Measurements from ENCODE around the gene MSRB3. TPM values are rescaled to one million over a fixed set of nuclear protein-coding genes. Genes with fewer than 3 reads are reported as not detected.

MSRB3 gene
- total and polyA plus RNA-seq, 3 experiments from 2014 or later: not detected

DNA sequence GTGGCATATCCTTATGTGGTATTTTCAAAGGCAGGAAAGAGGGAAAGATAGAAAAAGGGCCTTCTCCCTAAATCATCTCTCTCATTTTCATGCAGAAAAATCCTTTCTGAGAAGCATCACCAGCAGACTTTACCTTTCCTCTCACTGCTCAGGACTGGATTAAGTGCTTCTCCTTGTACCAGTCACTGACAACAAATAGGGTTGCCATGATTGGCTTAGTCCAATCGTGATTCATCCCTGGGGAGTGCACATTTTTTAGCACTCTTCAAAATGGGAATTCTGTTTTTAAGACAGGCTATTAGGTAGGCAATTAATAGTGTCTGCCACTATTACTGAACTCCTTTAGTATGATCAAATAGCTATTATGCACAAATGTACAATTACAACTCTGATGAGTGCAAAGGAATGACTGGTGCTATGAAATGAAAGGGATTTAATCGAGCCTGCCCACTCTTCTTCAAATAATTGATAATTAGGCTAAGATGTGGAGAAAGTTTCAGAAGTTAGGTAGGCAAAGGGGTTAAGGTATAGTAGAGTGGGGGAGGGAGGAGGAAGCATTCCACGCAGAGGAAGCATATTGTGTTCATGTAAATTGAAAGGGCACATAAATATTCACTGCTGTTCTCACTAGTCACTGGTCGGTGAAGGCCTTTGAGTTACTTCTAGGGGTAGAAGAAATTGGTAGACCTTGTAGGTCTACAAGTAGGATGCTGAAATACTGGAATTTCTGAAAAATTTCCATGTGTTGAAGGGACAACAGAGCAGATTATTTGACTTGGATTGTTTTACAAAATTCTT, 84.0 kb downstream of the MSRB3 start:
- Histone ChIP-seq H3K4me3 (ENCODE audit: low read length) (no peak overlapping the region), H3K36me3 (ENCODE audit: insufficient read depth, low read length) (no peaks in the 10 kb centered on the region), H3K9me3 (ENCODE audit: low read length) (no peaks in the 10 kb centered on the region), H3K27me3 (ENCODE audit: insufficient read depth, low read length, poor library complexity, severe bottlenecking) (no peaks in the 10 kb centered on the region), H3K4me1 (ENCODE audit: insufficient read depth, low read length) (no peaks in the 10 kb centered on the region), H3K27ac (ENCODE audit: low read depth, low read length) (no peak overlapping the region)
- POLR2A ChIA-PET: no interaction called here
- peaks cover 2 to 4% of the 10 kb centered on the region in 2 donors for H3K27me3 Mint-ChIP-seq
- H3K27ac Mint-ChIP-seq: no peak overlapping the region
- no peak overlapping the region for H3K4me3 Mint-ChIP-seq
- DNase-seq: no peak
- H3K4me1 Mint-ChIP-seq: no peaks in the 10 kb centered on the region
- H3K36me3 Mint-ChIP-seq: no peaks in the 10 kb centered on the region
- CTCF ChIA-PET: no interaction called here
- H3K9me3 Mint-ChIP-seq: peaks cover 0 to 3% (median 2%) of the 10 kb centered on the region in 5 donors

DNA sequence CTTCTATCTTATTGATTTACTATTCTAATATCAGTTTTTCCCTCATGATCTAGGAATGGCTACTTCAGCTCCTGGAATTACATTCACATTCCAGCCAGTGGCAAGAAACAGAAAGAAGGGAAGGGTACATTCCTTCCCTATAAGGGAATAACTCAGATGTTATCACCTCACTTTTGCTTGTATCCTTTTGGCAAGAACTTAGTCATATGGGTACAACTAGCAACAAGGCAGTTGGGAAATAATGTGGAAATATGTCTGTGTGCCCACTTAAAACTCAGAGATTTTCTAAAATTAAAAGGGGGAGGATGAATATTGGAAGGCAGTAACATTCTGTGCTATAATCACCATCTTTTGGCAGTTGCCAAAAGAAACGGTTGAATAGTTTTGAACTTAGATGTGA, 85.6 kb downstream of the MSRB3 start:
- no peak for DNase-seq
- Mint-ChIP-seq H3K4me1 (no peaks in the 10 kb centered on the region), H3K9me3 (peaks cover 0 to 3% (median 0%) of the 10 kb centered on the region in 5 donors), H3K27me3 (peaks cover 0 to 2% of the 10 kb centered on the region in 2 donors), H3K36me3 (no peaks in the 10 kb centered on the region), H3K4me3 (no peak overlapping the region), H3K27ac (no peak overlapping the region)
- H3K4me3 ChIP-seq (ENCODE audit: low read length): no peak overlapping the region
- no peak overlapping the region for H3K27ac ChIP-seq (ENCODE audit: low read depth, low read length)
- no peaks in the 10 kb centered on the region for H3K27me3 ChIP-seq (ENCODE audit: insufficient read depth, low read length, poor library complexity, severe bottlenecking)
- CTCF ChIA-PET: no interaction called here
- no peaks in the 10 kb centered on the region for H3K4me1 ChIP-seq (ENCODE audit: insufficient read depth, low read length)
- no peaks in the 10 kb centered on the region for H3K36me3 ChIP-seq (ENCODE audit: insufficient read depth, low read length)
- POLR2A ChIA-PET: no interaction called here
- no peaks in the 10 kb centered on the region for H3K9me3 ChIP-seq (ENCODE audit: low read length)

- H3K27ac Mint-ChIP-seq: no peak overlapping the region
- peaks cover 0 to 3% (median 0%) of the 10 kb centered on the region in 5 donors for H3K9me3 Mint-ChIP-seq
- Histone ChIP-seq H3K27ac (ENCODE audit: low read depth, low read length) (no peak overlapping the region), H3K4me3 (ENCODE audit: low read length) (no peak overlapping the region), H3K9me3 (ENCODE audit: low read length) (no peaks in the 10 kb centered on the region), H3K4me1 (ENCODE audit: insufficient read depth, low read length) (no peaks in the 10 kb centered on the region), H3K27me3 (ENCODE audit: insufficient read depth, low read length, poor library complexity, severe bottlenecking) (no peaks in the 10 kb centered on the region), H3K36me3 (ENCODE audit: insufficient read depth, low read length) (no peaks in the 10 kb centered on the region)
- peaks cover 0 to 2% of the 10 kb centered on the region in 2 donors for H3K27me3 Mint-ChIP-seq
- no peak for DNase-seq
- POLR2A ChIA-PET: no interaction called here
- no peaks in the 10 kb centered on the region for H3K4me1 Mint-ChIP-seq
- no peaks in the 10 kb centered on the region for H3K36me3 Mint-ChIP-seq
- CTCF ChIA-PET: no interaction called here
- H3K4me3 Mint-ChIP-seq: no peak overlapping the region
These were observed 88.9 kb downstream of the MSRB3 start for GRCh38 chr12:65367396-65367795.

GRCh38 chr12:65368055-65368454, 89.6 kb downstream of the MSRB3 start:
- Histone ChIP-seq H3K4me3 (ENCODE audit: low read length) (no peak overlapping the region), H3K4me1 (ENCODE audit: insufficient read depth, low read length) (no peaks in the 10 kb centered on the region), H3K36me3 (ENCODE audit: insufficient read depth, low read length) (no peaks in the 10 kb centered on the region), H3K27ac (ENCODE audit: low read depth, low read length) (no peak overlapping the region), H3K9me3 (ENCODE audit: low read length) (no peaks in the 10 kb centered on the region), H3K27me3 (ENCODE audit: insufficient read depth, low read length, poor library complexity, severe bottlenecking) (no peaks in the 10 kb centered on the region)
- Mint-ChIP-seq H3K27me3 (peaks cover 0 to 2% of the 10 kb centered on the region in 2 donors), H3K4me3 (no peak overlapping the region), H3K36me3 (no peaks in the 10 kb centered on the region), H3K27ac (no peak overlapping the region), H3K9me3 (peaks cover 0 to 3% (median 0%) of the 10 kb centered on the region in 5 donors), H3K4me1 (no peaks in the 10 kb centered on the region)
- ChIA-PET POLR2A (no interaction called here), CTCF (no interaction called here)
- DNase-seq: no peak

GRCh38 chr12:65372574-65372973, 94.1 kb downstream of the MSRB3 start:
- no peaks in the 10 kb centered on the region for H3K36me3 ChIP-seq (ENCODE audit: insufficient read depth, low read length)
- no peak overlapping the region for H3K27ac ChIP-seq (ENCODE audit: low read depth, low read length)
- H3K4me3 ChIP-seq (ENCODE audit: low read length): no peak overlapping the region
- Mint-ChIP-seq H3K27ac (no peak overlapping the region), H3K36me3 (no peaks in the 10 kb centered on the region), H3K27me3 (no peaks in the 10 kb centered on the region), H3K4me3 (no peak overlapping the region), H3K9me3 (no peaks in the 10 kb centered on the region), H3K4me1 (no peaks in the 10 kb centered on the region)
- no peak for DNase-seq
- POLR2A ChIA-PET: no interaction called here
- H3K27me3 ChIP-seq (ENCODE audit: insufficient read depth, low read length, poor library complexity, severe bottlenecking): no peaks in the 10 kb centered on the region
- no peaks in the 10 kb centered on the region for H3K4me1 ChIP-seq (ENCODE audit: insufficient read depth, low read length)
- CTCF ChIA-PET: no interaction called here
- no peaks in the 10 kb centered on the region for H3K9me3 ChIP-seq (ENCODE audit: low read length)

GRCh38 chr12:65384240-65384639, 105.8 kb downstream of the MSRB3 start:
- ChIA-PET POLR2A (no interaction called here), CTCF (no interaction called here)
- Histone ChIP-seq H3K4me3 (ENCODE audit: low read length) (no peak overlapping the region), H3K4me1 (ENCODE audit: insufficient read depth, low read length) (no peaks in the 10 kb centered on the region), H3K27me3 (ENCODE audit: insufficient read depth, low read length, poor library complexity, severe bottlenecking) (no peaks in the 10 kb centered on the region), H3K27ac (ENCODE audit: low read depth, low read length) (no peak overlapping the region), H3K9me3 (ENCODE audit: low read length) (no peaks in the 10 kb centered on the region), H3K36me3 (ENCODE audit: insufficient read depth, low read length) (no peaks in the 10 kb centered on the region)
- no peaks in the 10 kb centered on the region for H3K27me3 Mint-ChIP-seq
- no peaks in the 10 kb centered on the region for H3K9me3 Mint-ChIP-seq
- no peaks in the 10 kb centered on the region for H3K36me3 Mint-ChIP-seq
- H3K27ac Mint-ChIP-seq: no peak overlapping the region
- DNase-seq: no peak
- H3K4me3 Mint-ChIP-seq: no peak overlapping the region
- H3K4me1 Mint-ChIP-seq: no peaks in the 10 kb centered on the region

DNA sequence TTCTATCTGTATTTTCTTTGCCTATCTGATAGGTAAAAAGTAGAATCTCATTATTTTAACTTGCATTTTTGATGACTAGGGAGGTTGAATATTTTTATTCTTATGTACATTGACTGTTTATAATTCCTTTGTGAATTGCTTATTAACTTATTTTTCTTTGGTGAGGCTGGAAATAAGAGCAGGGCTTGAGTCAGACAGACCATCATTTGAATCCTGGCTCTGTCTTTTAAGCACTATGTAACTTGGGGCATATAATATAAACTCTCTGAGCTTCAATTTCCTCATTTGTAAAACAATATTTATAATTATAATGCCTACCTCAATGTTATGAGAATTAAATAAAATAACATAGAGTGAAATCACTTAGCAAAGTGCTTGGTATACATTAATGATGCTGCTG, 108.9 kb downstream of the MSRB3 start:
- Histone ChIP-seq H3K27ac (ENCODE audit: low read depth, low read length) (no peak overlapping the region), H3K9me3 (ENCODE audit: low read length) (no peaks in the 10 kb centered on the region), H3K4me1 (ENCODE audit: insufficient read depth, low read length) (no peaks in the 10 kb centered on the region), H3K36me3 (ENCODE audit: insufficient read depth, low read length) (no peaks in the 10 kb centered on the region), H3K4me3 (ENCODE audit: low read length) (no peak overlapping the region), H3K27me3 (ENCODE audit: insufficient read depth, low read length, poor library complexity, severe bottlenecking) (no peaks in the 10 kb centered on the region)
- Mint-ChIP-seq H3K36me3 (no peaks in the 10 kb centered on the region), H3K27me3 (no peaks in the 10 kb centered on the region), H3K4me3 (no peak overlapping the region), H3K27ac (no peak overlapping the region), H3K4me1 (no peaks in the 10 kb centered on the region), H3K9me3 (peaks cover 0 to 2% (median 0%) of the 10 kb centered on the region in 5 donors)
- POLR2A ChIA-PET: no interaction called here
- CTCF ChIA-PET: no interaction called here
- DNase-seq: no peak

DNA sequence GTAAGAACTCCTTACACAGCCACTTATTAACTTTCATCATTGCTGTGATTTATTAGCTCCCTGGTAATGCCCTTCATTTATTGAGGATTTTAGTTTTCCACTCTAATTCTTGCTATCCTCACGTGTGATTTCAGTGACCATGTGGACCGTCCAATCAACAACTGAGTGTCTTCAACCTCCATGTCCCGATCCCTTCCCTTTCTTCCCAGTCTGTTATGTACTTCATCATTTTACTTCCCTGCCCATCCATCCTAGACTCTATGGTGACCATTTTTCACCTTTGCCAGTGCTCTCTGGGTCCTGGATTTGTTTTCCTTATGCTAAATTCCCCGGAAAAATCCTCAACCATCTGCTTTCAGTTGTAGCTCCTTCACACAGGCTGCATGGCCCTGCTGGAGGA, 111.0 kb downstream of the MSRB3 start:
- H3K27me3 ChIP-seq (ENCODE audit: insufficient read depth, low read length, poor library complexity, severe bottlenecking): no peaks in the 10 kb centered on the region
- no peak overlapping the region for H3K4me3 ChIP-seq (ENCODE audit: low read length)
- Mint-ChIP-seq H3K27me3 (no peaks in the 10 kb centered on the region), H3K36me3 (no peaks in the 10 kb centered on the region), H3K27ac (no peak overlapping the region), H3K4me1 (no peaks in the 10 kb centered on the region), H3K4me3 (no peak overlapping the region), H3K9me3 (peaks cover 2 to 4% (median 3%) of the 10 kb centered on the region in 5 donors)
- no peaks in the 10 kb centered on the region for H3K9me3 ChIP-seq (ENCODE audit: low read length)
- ChIA-PET POLR2A (no interaction called here), CTCF (no interaction called here)
- H3K27ac ChIP-seq (ENCODE audit: low read depth, low read length): no peak overlapping the region
- DNase-seq: no peak
- H3K36me3 ChIP-seq (ENCODE audit: insufficient read depth, low read length): no peaks in the 10 kb centered on the region
- H3K4me1 ChIP-seq (ENCODE audit: insufficient read depth, low read length): no peaks in the 10 kb centered on the region
